ENCODE data around the gene ARMC12.

The ARMC12 gene

GRCh38 chr6:35794536-35795452 is 58.0 kb downstream of the ARMC12 start:
- TF ChIP-seq REST (IDR thresholded peaks at IDR 0.05; ENCODE audit: low read depth) = no peak
- TF ChIP-seq TCF12 (IDR thresholded peaks at IDR 0.05; ENCODE audit: low read depth) = no peak
- TF ChIP-seq NFIC (IDR thresholded peaks at IDR 0.05) = no peak
- TF ChIP-seq EGR1 (IDR thresholded peaks at IDR 0.05) = no peak
- TF ChIP-seq CREB1 (IDR thresholded peaks at IDR 0.05; ENCODE audit: low read depth) = no peak
- no peak for TF ChIP-seq RAD21 (IDR thresholded peaks at IDR 0.05; ENCODE audit: low read depth)
- no peak for TF ChIP-seq CEBPB (IDR thresholded peaks at IDR 0.05)
- TF ChIP-seq TEAD4 (IDR thresholded peaks at IDR 0.05) = no peak
- TF ChIP-seq ZBTB7A (IDR thresholded peaks at IDR 0.05; ENCODE audit: low read depth) = no peak
- TF ChIP-seq EP300 (IDR thresholded peaks at IDR 0.05; ENCODE audit: borderline replicate concordance) = no peak
- TF ChIP-seq TAF1 (IDR thresholded peaks at IDR 0.05; ENCODE audit: low read depth) = no peak
- TF ChIP-seq MAX (IDR thresholded peaks at IDR 0.05) = no peak
- TF ChIP-seq USF1 (IDR thresholded peaks at IDR 0.05) = no peak
- no peak for TF ChIP-seq FOXM1 (IDR thresholded peaks at IDR 0.05; ENCODE audit: borderline replicate concordance, low read depth)
- TF ChIP-seq YY1 (IDR thresholded peaks at IDR 0.05; ENCODE audit: low read depth) = no peak

- TF ChIP-seq REST (IDR thresholded peaks at IDR 0.05; ENCODE audit: low read depth) (no peak), MAX (IDR thresholded peaks at IDR 0.05) (no peak), USF1 (IDR thresholded peaks at IDR 0.05) (no peak), CEBPB (IDR thresholded peaks at IDR 0.05) (no peak)
These were observed 58.7 kb downstream of the ARMC12 start for GRCh38 chr6:35795453-35796071.

- TF ChIP-seq NFIC (IDR thresholded peaks at IDR 0.05) (no peak), TCF12 (IDR thresholded peaks at IDR 0.05; ENCODE audit: low read depth) (no peak), RAD21 (IDR thresholded peaks at IDR 0.05; ENCODE audit: low read depth) (no peak), EP300 (IDR thresholded peaks at IDR 0.05; ENCODE audit: borderline replicate concordance) (no peak)
These were observed 59.4 kb downstream of the ARMC12 start for GRCh38 chr6:35796236-35796635.

GRCh38 chr6:35797837-35798526 is 61.1 kb downstream of the ARMC12 start:
- TF ChIP-seq TEAD4 (IDR thresholded peaks at IDR 0.05) (no peak), MAX (IDR thresholded peaks at IDR 0.05) (no peak), EP300 (IDR thresholded peaks at IDR 0.05; ENCODE audit: borderline replicate concordance) (no peak), TAF1 (IDR thresholded peaks at IDR 0.05; ENCODE audit: low read depth) (no peak), CREB1 (IDR thresholded peaks at IDR 0.05; ENCODE audit: low read depth) (no peak), FOXM1 (IDR thresholded peaks at IDR 0.05; ENCODE audit: borderline replicate concordance, low read depth) (no peak), REST (IDR thresholded peaks at IDR 0.05; ENCODE audit: low read depth) (no peak), NFIC (IDR thresholded peaks at IDR 0.05) (no peak)

Measured in Ishikawa (cell line).